K562 (cell line): ENCODE data around the gene YPEL1. TPM values are rescaled to one million over a fixed set of nuclear protein-coding genes. Genes with fewer than 3 reads are reported as not detected.

Experiments
- EZH2 ChIP-seq: IDR thresholded peaks from 2 replicates; pipeline ENCODE4 v1.6.1; 2012; ENCODE audit warnings: low read depth, mild to moderate bottlenecking, inconsistent platforms, low read length, borderline replicate concordance
- FOXA1 ChIP-seq: fragments of 450-650 bp; IDR thresholded peaks from 2 replicates; pipeline ENCODE4 v1.6.1; 2016; ENCODE audit warnings: mild to moderate bottlenecking, borderline replicate concordance
- HCFC1 ChIP-seq: IDR thresholded peaks from 2 replicates; pipeline ENCODE4 v1.6.1; 2012; ENCODE audit warnings: low read depth, low read length, improper control_type of control experiment
- HMGN3 ChIP-seq: IDR thresholded peaks from 2 replicates; pipeline ENCODE4 v1.6.1; 2011; ENCODE audit warnings: borderline replicate concordance, low read depth, mild to moderate bottlenecking, mixed read lengths, low read length; ENCODE audit not compliant: insufficient read length; ENCODE audit errors: extremely low read depth
- POLR3G ChIP-seq: IDR thresholded peaks from 2 replicates; pipeline ENCODE4 v1.6.1; 2011; ENCODE audit not compliant: insufficient read length, insufficient replicate concordance; ENCODE audit errors: extremely low read depth
- POU5F1 ChIP-seq: fragments of 150-350 bp; IDR thresholded peaks from 2 replicates; pipeline ENCODE4 v1.6.1; 2014; ENCODE audit warnings: borderline replicate concordance, low read length, low read depth, mild to moderate bottlenecking; ENCODE audit not compliant: partially characterized antibody
- PRMT5 ChIP-seq: sonication (generic); formaldehyde crosslinking; IDR thresholded peaks from 2 replicates; pipeline ENCODE4 v1.5.0; 2020; ENCODE audit warnings: missing genetic modification reagents
- TCF3 ChIP-seq: sonication (generic); formaldehyde crosslinking; IDR thresholded peaks from 2 replicates; pipeline ENCODE4 v1.4.0; 2020; ENCODE audit warnings: mild to moderate bottlenecking, missing genetic modification reagents
- TSC22D4 ChIP-seq: fragments of 450-650 bp; IDR thresholded peaks from 2 replicates; pipeline ENCODE4 v1.6.1; 2016; ENCODE audit warnings: missing genetic modification characterization, missing biosample characterization, control low read depth
- XRCC5 ChIP-seq: fragments of 200-400 bp; formaldehyde crosslinking; IDR thresholded peaks from 2 replicates; pipeline ENCODE4 v1.6.1; 2017; ENCODE audit warnings: low read depth, mild to moderate bottlenecking, low read length
- YY1 ChIP-seq, 3 experiments: IDR thresholded peaks; 2 replicates each; pipeline ENCODE4 v1.6.1; 2011; ENCODE audit warnings: low read length in 2 of 3, mild to moderate bottlenecking in 2 of 3, moderate library complexity in 2 of 3, borderline replicate concordance in 1 of 3, control low read depth in 1 of 3, low read depth in 1 of 3; ENCODE audit not compliant: insufficient read depth in 3 of 3, insufficient replicate concordance in 2 of 3, control insufficient read depth in 1 of 3, insufficient read length in 1 of 3; ENCODE audit errors: extremely low read depth in 1 of 3
- ZNF551 ChIP-seq: fragments of 250-450 bp; sonication (Bioruptor Pico); IDR thresholded peaks from 2 replicates; pipeline ENCODE4 v1.5.0; 2021; ENCODE audit warnings: mild to moderate bottlenecking, moderate library complexity
- polyA plus RNA-seq, 8 experiments: library from polyadenylated mRNA; depleted of rRNA in 4 of 8; stranded (reverse) in 5 of 8; unstranded in 3 of 8; fragments of >200 nt; fragmentation: Nextera tagmentation in 2 of 8; fragmentation: Illumina TruSeq in 1 of 8; extraction: Ambion mirVana in 2 of 8; extraction: Trizol in 1 of 8; gene quantifications; 2 replicates each; pipeline versions ENCODE4 v1.2.1 to v1.2.3, GENCODE V29; 2011 to 2014; ENCODE audit warnings: inconsistent platforms in 1 of 8, missing spikeins in 1 of 8
- total RNA-seq, 7 experiments: library from RNA; depleted of rRNA in 6 of 7; stranded (reverse); fragments of >200 nt in 6 of 7; fragmentation: Illumina TruSeq in 2 of 7; extraction: Trizol in 2 of 7; gene quantifications; 2 replicates each; pipeline versions ENCODE4 v1.2.1 to v1.2.3, GENCODE V29; 2011 to 2021; ENCODE audit warnings: low replicate concordance in 1 of 7
- TF ChIP-seq, protein P1 (sequence below): fragments of 200-600 bp; sonication (generic); IDR thresholded peaks from one replicate; pipeline ENCODE4 v1.6.1; 2012; ENCODE audit warnings: mild to moderate bottlenecking, low read depth, low read length, inconsistent platforms
- TF ChIP-seq, protein P2 (sequence below): sonication (generic); formaldehyde crosslinking; IDR thresholded peaks from 2 replicates; pipeline ENCODE4 v1.8.1; 2023; ENCODE audit warnings: mild to moderate bottlenecking, missing genetic modification reagents, moderate library complexity

The YPEL1 gene
- total and polyA plus RNA-seq, 9 of the 15 experiments (the other 6 are each of a cell fraction or from before 2014, with no cell fraction given): 0.07 to 2.2 (median 0.46) TPM

DNA sequence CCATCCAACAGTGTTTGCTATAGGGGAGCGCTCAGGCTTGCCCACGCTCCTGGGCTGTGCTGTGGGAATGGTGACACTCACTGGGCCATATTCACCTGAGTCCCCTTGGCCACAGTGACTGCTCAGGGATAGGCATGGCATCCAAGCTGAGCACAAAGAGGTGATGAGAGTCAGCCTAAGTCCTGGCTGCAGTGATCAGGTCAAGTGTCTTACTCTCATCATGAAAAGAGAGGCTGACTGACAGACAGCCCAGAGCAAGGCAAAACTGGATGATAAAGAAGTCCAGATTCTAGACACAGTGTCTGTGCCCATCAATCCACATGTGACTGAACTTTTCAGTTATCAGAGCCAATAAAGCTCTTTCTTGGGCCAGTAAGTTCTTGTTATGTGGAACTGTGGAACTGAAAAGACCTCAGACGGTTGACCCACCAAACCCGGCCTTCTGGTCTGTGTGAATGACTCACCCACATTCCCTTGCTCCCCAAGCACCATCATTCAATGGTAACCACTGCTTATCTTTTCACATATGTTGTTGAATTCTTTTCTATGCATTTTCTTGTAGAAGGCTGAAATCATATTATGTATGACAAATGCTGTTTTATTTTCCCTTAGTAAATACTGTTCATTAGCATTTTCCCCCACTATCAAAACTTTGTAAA is 43.2 kb upstream of the YPEL1 start (continued):
- TF ChIP-seq HMGN3 (no peak), YY1 (IDR thresholded peaks at IDR 0.05; ENCODE audit: borderline replicate concordance in 1 of 3, control insufficient read depth in 1 of 3, extremely low read depth in 1 of 3, insufficient read depth in 3 of 3, insufficient read length in 1 of 3, insufficient replicate concordance in 2 of 3, low read depth in 1 of 3, low read length in 2 of 3) (no peak), PRMT5 (CRISPR knock-in tag) (no peak), FOXA1 (no peak), POU5F1 (no peak), XRCC5 (0 out of 2 replicates have a peak, but pooled peaks have one; percentile 24), TCF3 (CRISPR knock-in tag) (no peak), POLR3G (no peak), EZH2 (no peak), TSC22D4 (tag) (no peak), HCFC1 (no peak), ZNF551 (CRISPR knock-in tag) (no peak)
- TF ChIP-seq, protein P1, sequence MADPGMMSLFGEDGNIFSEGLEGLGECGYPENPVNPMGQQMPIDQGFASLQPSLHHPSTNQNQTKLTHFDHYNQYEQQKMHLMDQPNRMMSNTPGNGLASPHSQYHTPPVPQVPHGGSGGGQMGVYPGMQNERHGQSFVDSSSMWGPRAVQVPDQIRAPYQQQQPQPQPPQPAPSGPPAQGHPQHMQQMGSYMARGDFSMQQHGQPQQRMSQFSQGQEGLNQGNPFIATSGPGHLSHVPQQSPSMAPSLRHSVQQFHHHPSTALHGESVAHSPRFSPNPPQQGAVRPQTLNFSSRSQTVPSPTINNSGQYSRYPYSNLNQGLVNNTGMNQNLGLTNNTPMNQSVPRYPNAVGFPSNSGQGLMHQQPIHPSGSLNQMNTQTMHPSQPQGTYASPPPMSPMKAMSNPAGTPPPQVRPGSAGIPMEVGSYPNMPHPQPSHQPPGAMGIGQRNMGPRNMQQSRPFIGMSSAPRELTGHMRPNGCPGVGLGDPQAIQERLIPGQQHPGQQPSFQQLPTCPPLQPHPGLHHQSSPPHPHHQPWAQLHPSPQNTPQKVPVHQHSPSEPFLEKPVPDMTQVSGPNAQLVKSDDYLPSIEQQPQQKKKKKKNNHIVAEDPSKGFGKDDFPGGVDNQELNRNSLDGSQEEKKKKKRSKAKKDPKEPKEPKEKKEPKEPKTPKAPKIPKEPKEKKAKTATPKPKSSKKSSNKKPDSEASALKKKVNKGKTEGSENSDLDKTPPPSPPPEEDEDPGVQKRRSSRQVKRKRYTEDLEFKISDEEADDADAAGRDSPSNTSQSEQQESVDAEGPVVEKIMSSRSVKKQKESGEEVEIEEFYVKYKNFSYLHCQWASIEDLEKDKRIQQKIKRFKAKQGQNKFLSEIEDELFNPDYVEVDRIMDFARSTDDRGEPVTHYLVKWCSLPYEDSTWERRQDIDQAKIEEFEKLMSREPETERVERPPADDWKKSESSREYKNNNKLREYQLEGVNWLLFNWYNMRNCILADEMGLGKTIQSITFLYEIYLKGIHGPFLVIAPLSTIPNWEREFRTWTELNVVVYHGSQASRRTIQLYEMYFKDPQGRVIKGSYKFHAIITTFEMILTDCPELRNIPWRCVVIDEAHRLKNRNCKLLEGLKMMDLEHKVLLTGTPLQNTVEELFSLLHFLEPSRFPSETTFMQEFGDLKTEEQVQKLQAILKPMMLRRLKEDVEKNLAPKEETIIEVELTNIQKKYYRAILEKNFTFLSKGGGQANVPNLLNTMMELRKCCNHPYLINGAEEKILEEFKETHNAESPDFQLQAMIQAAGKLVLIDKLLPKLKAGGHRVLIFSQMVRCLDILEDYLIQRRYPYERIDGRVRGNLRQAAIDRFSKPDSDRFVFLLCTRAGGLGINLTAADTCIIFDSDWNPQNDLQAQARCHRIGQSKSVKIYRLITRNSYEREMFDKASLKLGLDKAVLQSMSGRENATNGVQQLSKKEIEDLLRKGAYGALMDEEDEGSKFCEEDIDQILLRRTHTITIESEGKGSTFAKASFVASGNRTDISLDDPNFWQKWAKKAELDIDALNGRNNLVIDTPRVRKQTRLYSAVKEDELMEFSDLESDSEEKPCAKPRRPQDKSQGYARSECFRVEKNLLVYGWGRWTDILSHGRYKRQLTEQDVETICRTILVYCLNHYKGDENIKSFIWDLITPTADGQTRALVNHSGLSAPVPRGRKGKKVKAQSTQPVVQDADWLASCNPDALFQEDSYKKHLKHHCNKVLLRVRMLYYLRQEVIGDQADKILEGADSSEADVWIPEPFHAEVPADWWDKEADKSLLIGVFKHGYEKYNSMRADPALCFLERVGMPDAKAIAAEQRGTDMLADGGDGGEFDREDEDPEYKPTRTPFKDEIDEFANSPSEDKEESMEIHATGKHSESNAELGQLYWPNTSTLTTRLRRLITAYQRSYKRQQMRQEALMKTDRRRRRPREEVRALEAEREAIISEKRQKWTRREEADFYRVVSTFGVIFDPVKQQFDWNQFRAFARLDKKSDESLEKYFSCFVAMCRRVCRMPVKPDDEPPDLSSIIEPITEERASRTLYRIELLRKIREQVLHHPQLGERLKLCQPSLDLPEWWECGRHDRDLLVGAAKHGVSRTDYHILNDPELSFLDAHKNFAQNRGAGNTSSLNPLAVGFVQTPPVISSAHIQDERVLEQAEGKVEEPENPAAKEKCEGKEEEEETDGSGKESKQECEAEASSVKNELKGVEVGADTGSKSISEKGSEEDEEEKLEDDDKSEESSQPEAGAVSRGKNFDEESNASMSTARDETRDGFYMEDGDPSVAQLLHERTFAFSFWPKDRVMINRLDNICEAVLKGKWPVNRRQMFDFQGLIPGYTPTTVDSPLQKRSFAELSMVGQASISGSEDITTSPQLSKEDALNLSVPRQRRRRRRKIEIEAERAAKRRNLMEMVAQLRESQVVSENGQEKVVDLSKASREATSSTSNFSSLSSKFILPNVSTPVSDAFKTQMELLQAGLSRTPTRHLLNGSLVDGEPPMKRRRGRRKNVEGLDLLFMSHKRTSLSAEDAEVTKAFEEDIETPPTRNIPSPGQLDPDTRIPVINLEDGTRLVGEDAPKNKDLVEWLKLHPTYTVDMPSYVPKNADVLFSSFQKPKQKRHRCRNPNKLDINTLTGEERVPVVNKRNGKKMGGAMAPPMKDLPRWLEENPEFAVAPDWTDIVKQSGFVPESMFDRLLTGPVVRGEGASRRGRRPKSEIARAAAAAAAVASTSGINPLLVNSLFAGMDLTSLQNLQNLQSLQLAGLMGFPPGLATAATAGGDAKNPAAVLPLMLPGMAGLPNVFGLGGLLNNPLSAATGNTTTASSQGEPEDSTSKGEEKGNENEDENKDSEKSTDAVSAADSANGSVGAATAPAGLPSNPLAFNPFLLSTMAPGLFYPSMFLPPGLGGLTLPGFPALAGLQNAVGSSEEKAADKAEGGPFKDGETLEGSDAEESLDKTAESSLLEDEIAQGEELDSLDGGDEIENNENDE: no peak
- TF ChIP-seq, protein P2, sequence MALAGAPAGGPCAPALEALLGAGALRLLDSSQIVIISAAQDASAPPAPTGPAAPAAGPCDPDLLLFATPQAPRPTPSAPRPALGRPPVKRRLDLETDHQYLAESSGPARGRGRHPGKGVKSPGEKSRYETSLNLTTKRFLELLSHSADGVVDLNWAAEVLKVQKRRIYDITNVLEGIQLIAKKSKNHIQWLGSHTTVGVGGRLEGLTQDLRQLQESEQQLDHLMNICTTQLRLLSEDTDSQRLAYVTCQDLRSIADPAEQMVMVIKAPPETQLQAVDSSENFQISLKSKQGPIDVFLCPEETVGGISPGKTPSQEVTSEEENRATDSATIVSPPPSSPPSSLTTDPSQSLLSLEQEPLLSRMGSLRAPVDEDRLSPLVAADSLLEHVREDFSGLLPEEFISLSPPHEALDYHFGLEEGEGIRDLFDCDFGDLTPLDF: peak; percentile 66; the same call in 1 of the 2 replicates
